GM12878 (cell line): ENCODE results near the gene RAPH1. TPM values are rescaled to one million over a fixed set of nuclear protein-coding genes. Genes with fewer than 3 reads are reported as not detected.
"Not testable (repeated sequence)": the region's sequence is repeated elsewhere in the genome, so short reads cannot be mapped to it uniquely, and the experiment has no call there.

Source experiments
- ATAC-seq: fragments of 200-7000 bp; cut with Tn5 transposase; 3 replicates; pipeline ENCODE4 v1.9.1; 2020; ENCODE audit warnings: mild to moderate bottlenecking, moderate library complexity
- BruUV-seq: library from RNA; stranded (reverse); fragments of 400-500 nt; replicated peaks from 2 replicates; lab custom pipeline; 2021; lab: Mats Ljungman, UMichigan
- CTCF ChIA-PET: fragments of 300-600 bp; sonication (Branson Sonifier 250); formaldehyde crosslinking; extraction: SDS; loops from one replicate; lab custom pipeline; 2021; ENCODE audit warnings: inconsistent platforms; lab: Yijun Ruan, JAX
- POLR2A ChIA-PET: fragments of 350-600 bp; formaldehyde crosslinking; extraction: SDS; loops from one replicate; lab custom pipeline; 2021; ENCODE audit warnings: inconsistent platforms; lab: Charles Lee
- RAD21 ChIA-PET: fragments of 300-600 bp; sonication (Branson Sonifier 250); formaldehyde crosslinking; loops from one replicate; lab custom pipeline; 2023; ENCODE audit warnings: antibody characterized with exemption; ENCODE audit not compliant: unreplicated experiment; lab: Charles Lee
- SMC1A ChIA-PET: fragments of 300-600 bp; sonication (Branson Sonifier 250); formaldehyde crosslinking; loops from one replicate; lab custom pipeline; 2023; ENCODE audit not compliant: unreplicated experiment, uncharacterized antibody; lab: Charles Lee
- DNase-seq: peaks from one replicate; pipeline ENCODE4 v3.0.0-alpha.2; 2011; ENCODE audit warnings: low read depth, low spot score
- FAIRE-seq: peaks from 3 replicates; lab custom pipeline; 2011; peaks lifted over from hg19 to GRCh38; lab: Jason Lieb, UNC
- H2AFZ ChIP-seq: 2 replicates; pipeline ENCODE4 v1.6.0; 2011; ENCODE audit warnings: low read depth, low read length, control low read depth; ENCODE audit not compliant: control insufficient read depth
- H3K27ac ChIP-seq: 2 replicates; pipeline ENCODE4 v1.5.1; 2011; ENCODE audit warnings: control low read depth; ENCODE audit not compliant: control insufficient read depth, insufficient read depth
- H3K27me3 ChIP-seq, 2 experiments: replicated peaks in 1 of 2; 2 replicates each; pipeline versions ENCODE4 v1.6.0 to v1.6.1; 2011; ENCODE audit warnings: low read length in 1 of 2; ENCODE audit not compliant: control insufficient read depth in 2 of 2, insufficient read depth in 2 of 2
- H3K36me3 ChIP-seq, 2 experiments: 2 replicates each; pipeline ENCODE4 v1.5.1; 2011; ENCODE audit warnings: low read length in 1 of 2; ENCODE audit not compliant: control insufficient read depth in 2 of 2, insufficient read depth in 2 of 2
- H3K4me1 ChIP-seq: 2 replicates; pipeline ENCODE4 v1.6.1; 2011; ENCODE audit warnings: mild to moderate bottlenecking, low read length, moderate library complexity, mixed read lengths; ENCODE audit not compliant: control insufficient read depth, insufficient read depth
- H3K4me2 ChIP-seq: 2 replicates; pipeline ENCODE4 v1.6.0; 2011; ENCODE audit warnings: control low read depth; ENCODE audit not compliant: control insufficient read depth, insufficient read depth
- H3K4me3 ChIP-seq: fragments of 200-600 bp; sonication (generic); 2 replicates; pipeline ENCODE4 v1.5.1; 2016
- H3K79me2 ChIP-seq: 2 replicates; pipeline ENCODE4 v1.6.0; 2011; ENCODE audit warnings: low read length; ENCODE audit not compliant: control insufficient read depth, insufficient read depth
- H3K9ac ChIP-seq: 2 replicates; pipeline ENCODE4 v1.8.0; 2011; ENCODE audit warnings: low read length, control low read depth, mixed read lengths; ENCODE audit not compliant: control insufficient read depth, insufficient read depth
- H3K9me3 ChIP-seq: replicated peaks from 3 replicates; pipeline ENCODE4 v1.5.1; 2011; ENCODE audit warnings: mild to moderate bottlenecking, low read length; ENCODE audit not compliant: control insufficient read depth, insufficient read depth
- H4K20me1 ChIP-seq: 2 replicates; pipeline ENCODE4 v1.6.0; 2011; ENCODE audit not compliant: control insufficient read depth, insufficient read depth
- MTA2 ChIP-seq: fragments of 450-650 bp; IDR thresholded peaks from 2 replicates; pipeline ENCODE4 v1.6.1; 2016; ENCODE audit warnings: low read depth, mild to moderate bottlenecking, moderate library complexity
- NFYA ChIP-seq: IDR thresholded peaks from 2 replicates; pipeline ENCODE4 v1.6.1; 2011; ENCODE audit warnings: low read depth, mild to moderate bottlenecking, low read length, improper control_type of control experiment, borderline replicate concordance
- REST ChIP-seq: IDR thresholded peaks from 2 replicates; pipeline ENCODE4 v1.6.1; 2012; ENCODE audit warnings: mild to moderate bottlenecking, low read depth, low read length
- RUNX3 ChIP-seq: IDR thresholded peaks from 2 replicates; pipeline ENCODE4 v1.6.1; 2012; ENCODE audit warnings: low read length, inconsistent platforms
- SRF ChIP-seq, 2 experiments: IDR thresholded peaks; 2 replicates each; pipeline ENCODE4 v1.6.1; 2011; ENCODE audit warnings: low read depth in 2 of 2, low read length in 2 of 2, mild to moderate bottlenecking in 1 of 2, moderate library complexity in 1 of 2
- STAT3 ChIP-seq: IDR thresholded peaks from 2 replicates; pipeline ENCODE4 v1.6.1; 2011; ENCODE audit warnings: low read depth, low read length, improper control_type of control experiment
- TBL1XR1 ChIP-seq: IDR thresholded peaks from 2 replicates; pipeline ENCODE4 v1.6.1; 2012; ENCODE audit warnings: low read depth, low read length, improper control_type of control experiment
- WGBS: methylation state at CpG from one replicate; pipeline ENCODE4 v1.1.6; 2016; ENCODE audit warnings: low lambda C conversion rate; ENCODE audit not compliant: insufficient replicate concordance, insufficient coverage; ENCODE audit errors: missing lambda C conversion rate; 5-methylcytosine and 5-hydroxymethylcytosine counted together
- in situ Hi-C: fragments of 300-500 bp; cut with MboI; formaldehyde crosslinking; loops from 9 replicates; pipeline ENCODE4 v1.14.3; 2018; ENCODE audit warnings: mixed read lengths
- intact Hi-C: fragments of 100-400 bp; cut with micrococcal nuclease; formaldehyde crosslinking; loops from one replicate; pipeline ENCODE4 v1.14.2; 2022; ENCODE audit not compliant: unreplicated experiment
- polyA plus RNA-seq, 11 experiments: library from polyadenylated mRNA; depleted of rRNA in 4 of 11; unstranded in 6 of 11; stranded (reverse) in 5 of 11; fragments of >200 nt; fragmentation: Nextera tagmentation in 4 of 11; fragmentation: Illumina TruSeq in 1 of 11; extraction: Ambion mirVana in 4 of 11; extraction: Trizol in 1 of 11; gene quantifications; 1 replicate in 1 of 11; 2 replicates in 10 of 11; pipeline versions ENCODE4 v1.2.1 to v1.2.3, GENCODE V29; 2011 to 2016; ENCODE audit warnings: inconsistent platforms in 2 of 11, missing spikeins in 2 of 11, low read depth in 1 of 11
- total RNA-seq, 4 experiments: library from RNA; depleted of rRNA in 3 of 4; stranded (reverse); fragments of >200 nt in 3 of 4; fragmentation: Illumina TruSeq in 1 of 4; extraction: Trizol in 1 of 4; gene quantifications; 2 replicates each; pipeline versions ENCODE4 v1.2.1 to v1.2.3, GENCODE V29; 2013 to 2021
- TF ChIP-seq, protein P1 (sequence below): fragments of 450-650 bp; conservative IDR thresholded peaks from 2 replicates; pipeline ENCODE4 v1.6.1; 2017; ENCODE audit warnings: mild to moderate bottlenecking, moderate library complexity
- TF ChIP-seq, protein P2 (sequence below): IDR thresholded peaks from 2 replicates; pipeline ENCODE4 v1.6.1; 2012; ENCODE audit warnings: low read depth, low read length, improper control_type of control experiment

Gene RAPH1
- total and polyA plus RNA-seq, 10 of the 15 experiments (the other 5 are each of a cell fraction or from before 2014, with no cell fraction given): 0.09 to 0.90 (median 0.21) TPM; not detected in 7

- H3K9me3 ChIP-seq, ATAC-seq, intact Hi-C loops, DNase-seq, BruUV-seq, H4K20me1 ChIP-seq, H3K4me3 ChIP-seq, in situ Hi-C loops, H3K36me3 ChIP-seq, H3K27ac ChIP-seq, CTCF ChIA-PET, H2AFZ ChIP-seq, H3K4me2 ChIP-seq, H3K9ac ChIP-seq, H3K79me2 ChIP-seq, H3K4me1 ChIP-seq, FAIRE-seq, H3K27me3 ChIP-seq: not testable (repeated sequence)
- ChIA-PET RAD21 (interaction anchor here (0.7 kb wide), 1 partner anchor 165 kb away, joined by 3 read pairs; no protein-coding TSS in a partner anchor), SMC1A (interaction anchor here (0.6 to 1.7 kb wide), 3 partner anchors 9 to 35 kb away, joined by 3 to 6 read pairs (median 4); no protein-coding TSS in a partner anchor), POLR2A (interaction anchor here (0.6 kb wide), 1 partner anchor 994 kb away, joined by 3 read pairs; no protein-coding TSS in a partner anchor)
- WGBS: 98% methylated on average over 3 of the region's 4 CpGs
These were observed 105.5 kb downstream of the RAPH1 start for GRCh38 chr2:203429643-203430042.

- Histone ChIP-seq H2AFZ (no peak overlapping the region), H3K4me2 (no peak overlapping the region), H3K27ac (no peak overlapping the region), H3K4me3 (no peak overlapping the region), H3K9me3 (no peaks in the 10 kb centered on the region), H3K4me1 (no peaks in the 10 kb centered on the region), H4K20me1 (no peaks in the 10 kb centered on the region), H3K36me3 (peaks cover 0 to 6% of the 10 kb centered on the region in 2 experiments; a peak in 1 of 4 replicates), H3K9ac (no peak overlapping the region), H3K27me3 (no peaks in the 10 kb centered on the region), H3K79me2 (no peaks in the 10 kb centered on the region)
- WGBS: 78% methylated on average over 2 of the region's 2 CpGs
- FAIRE-seq: no peak
- TF ChIP-seq SRF (IDR thresholded peaks at IDR 0.05; ENCODE audit: low read depth in 2 of 2, low read length in 2 of 2) (no peak), STAT3 (no peak), REST (no peak), MTA2 (no peak), TBL1XR1 (no peak), RUNX3 (no peak), NFYA (no peak)
- TF ChIP-seq, protein P1, sequence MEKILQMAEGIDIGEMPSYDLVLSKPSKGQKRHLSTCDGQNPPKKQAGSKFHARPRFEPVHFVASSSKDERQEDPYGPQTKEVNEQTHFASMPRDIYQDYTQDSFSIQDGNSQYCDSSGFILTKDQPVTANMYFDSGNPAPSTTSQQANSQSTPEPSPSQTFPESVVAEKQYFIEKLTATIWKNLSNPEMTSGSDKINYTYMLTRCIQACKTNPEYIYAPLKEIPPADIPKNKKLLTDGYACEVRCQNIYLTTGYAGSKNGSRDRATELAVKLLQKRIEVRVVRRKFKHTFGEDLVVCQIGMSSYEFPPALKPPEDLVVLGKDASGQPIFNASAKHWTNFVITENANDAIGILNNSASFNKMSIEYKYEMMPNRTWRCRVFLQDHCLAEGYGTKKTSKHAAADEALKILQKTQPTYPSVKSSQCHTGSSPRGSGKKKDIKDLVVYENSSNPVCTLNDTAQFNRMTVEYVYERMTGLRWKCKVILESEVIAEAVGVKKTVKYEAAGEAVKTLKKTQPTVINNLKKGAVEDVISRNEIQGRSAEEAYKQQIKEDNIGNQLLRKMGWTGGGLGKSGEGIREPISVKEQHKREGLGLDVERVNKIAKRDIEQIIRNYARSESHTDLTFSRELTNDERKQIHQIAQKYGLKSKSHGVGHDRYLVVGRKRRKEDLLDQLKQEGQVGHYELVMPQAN: no peak
- TF ChIP-seq, protein P2, sequence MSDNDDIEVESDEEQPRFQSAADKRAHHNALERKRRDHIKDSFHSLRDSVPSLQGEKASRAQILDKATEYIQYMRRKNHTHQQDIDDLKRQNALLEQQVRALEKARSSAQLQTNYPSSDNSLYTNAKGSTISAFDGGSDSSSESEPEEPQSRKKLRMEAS: no peak
- ChIA-PET SMC1A (no interaction called here), CTCF (interaction anchor here (0.7 kb wide), 1 partner anchor 370 kb away, joined by 3 read pairs; no protein-coding TSS in a partner anchor), POLR2A (no interaction called here), RAD21 (no interaction called here)
- BruUV-seq: no TSS peak
- DNase-seq: no peak
- intact Hi-C loops: no loop called here
- ATAC-seq: no peak
- in situ Hi-C loops: no loop called here
These were observed 108.0 kb downstream of the RAPH1 start for GRCh38 chr2:203427061-203427460.
